ENCODE measurements around the gene SBSN. TPM values are rescaled to one million over a fixed set of nuclear protein-coding genes. Genes with fewer than 3 reads are reported as not detected.

The SBSN gene
- total and polyA plus RNA-seq, 2 donors = 1.5 to 56.1 TPM

- Histone ChIP-seq H3K27me3 (ENCODE audit: control insufficient read depth in 2 of 2, insufficient read depth in 1 of 2, low read length in 1 of 2) (peaks cover 0 to 3% of the 10 kb centered on the region in 2 donors), H3K36me3 (ENCODE audit: control insufficient read depth in 2 of 2, insufficient read depth in 2 of 2, low read length in 1 of 2) (no peaks in the 10 kb centered on the region), H3K9me3 (ENCODE audit: control insufficient read depth in 2 of 2, insufficient read depth in 1 of 2, low read length in 1 of 2) (no peaks in the 10 kb centered on the region), H3K27ac (ENCODE audit: low read depth in 1 of 2, low read length in 1 of 2) (no peak overlapping the region), H3K4me3 (ENCODE audit: low read length in 2 of 2) (no peak overlapping the region), H3K4me1 (ENCODE audit: control insufficient read depth in 2 of 2, insufficient read depth in 2 of 2, low read length in 2 of 2) (peaks cover 0 to 8% of the 10 kb centered on the region in 2 donors)
- DNase-seq (ENCODE audit: low read depth in 6 of 9, low spot score in 9 of 9) = no peak
- WGBS = 97% methylated on average over 12 of the region's 12 CpGs
Observed at GRCh38 chr19:35539850-35540249, 11.7 kb upstream of the SBSN start.

- H3K36me3 ChIP-seq (ENCODE audit: control insufficient read depth in 2 of 2, insufficient read depth in 2 of 2, low read length in 1 of 2) = no peaks in the 10 kb centered on the region
- DNase-seq (ENCODE audit: low read depth in 6 of 9, low spot score in 9 of 9) = no peak
Observed at GRCh38 chr19:35539314-35539713, 11.2 kb upstream of the SBSN start.

GRCh38 chr19:35534803-35535480 lies 6.8 kb upstream of the SBSN start:
- DNase-seq (ENCODE audit: low read depth in 6 of 9, low spot score in 9 of 9) = no peak
- Histone ChIP-seq H3K9me3 (ENCODE audit: control insufficient read depth in 2 of 2, insufficient read depth in 1 of 2, low read length in 1 of 2) (no peaks in the 10 kb centered on the region), H3K27ac (ENCODE audit: low read depth in 1 of 2, low read length in 1 of 2) (no peak overlapping the region), H3K27me3 (ENCODE audit: control insufficient read depth in 2 of 2, insufficient read depth in 1 of 2, low read length in 1 of 2) (peaks cover 0 to 39% of the 10 kb centered on the region in 2 donors), H3K4me1 (ENCODE audit: control insufficient read depth in 2 of 2, insufficient read depth in 2 of 2, low read length in 2 of 2) (peaks cover 6 to 12% of the 10 kb centered on the region in 2 donors), H3K4me3 (ENCODE audit: low read length in 2 of 2) (no peak overlapping the region), H3K36me3 (ENCODE audit: control insufficient read depth in 2 of 2, insufficient read depth in 2 of 2, low read length in 1 of 2) (no peaks in the 10 kb centered on the region)
- WGBS = 92% methylated on average over 10 of the region's 10 CpGs

More at GRCh38 chr19:35539314-35539713, 11.2 kb upstream of the SBSN start:
- no peak overlapping the region for H3K27ac ChIP-seq (ENCODE audit: low read depth in 1 of 2, low read length in 1 of 2)
- H3K9me3 ChIP-seq (ENCODE audit: control insufficient read depth in 2 of 2, insufficient read depth in 1 of 2, low read length in 1 of 2) = no peaks in the 10 kb centered on the region
- WGBS = 93% methylated on average over 6 of the region's 6 CpGs
- peaks cover 0 to 4% of the 10 kb centered on the region in 2 donors for H3K4me1 ChIP-seq (ENCODE audit: control insufficient read depth in 2 of 2, insufficient read depth in 2 of 2, low read length in 2 of 2)
- peaks cover 0 to 8% of the 10 kb centered on the region in 2 donors for H3K27me3 ChIP-seq (ENCODE audit: control insufficient read depth in 2 of 2, insufficient read depth in 1 of 2, low read length in 1 of 2)
- H3K4me3 ChIP-seq (ENCODE audit: low read length in 2 of 2) = no peak overlapping the region

GRCh38 chr19:35533822-35534392 lies 5.8 kb upstream of the SBSN start:
- H3K4me3 ChIP-seq (ENCODE audit: low read length in 2 of 2) = peak overlapping the region; percentile 13 to 24
- DNase-seq (ENCODE audit: low read depth in 6 of 9, low spot score in 9 of 9) = peak in 4 of 9 donors; percentile 21 to 64 (median 36)
- peaks cover 6 to 9% of the 10 kb centered on the region in 2 donors for H3K4me1 ChIP-seq (ENCODE audit: control insufficient read depth in 2 of 2, insufficient read depth in 2 of 2, low read length in 2 of 2)
- 2% methylated on average over 30 of the region's 30 CpGs for WGBS
- H3K27ac ChIP-seq (ENCODE audit: low read depth in 1 of 2, low read length in 1 of 2) = no peak overlapping the region
- H3K27me3 ChIP-seq (ENCODE audit: control insufficient read depth in 2 of 2, insufficient read depth in 1 of 2, low read length in 1 of 2) = peaks cover 0 to 50% of the 10 kb centered on the region in 2 donors
- no peaks in the 10 kb centered on the region for H3K9me3 ChIP-seq (ENCODE audit: control insufficient read depth in 2 of 2, insufficient read depth in 1 of 2, low read length in 1 of 2)
- H3K36me3 ChIP-seq (ENCODE audit: control insufficient read depth in 2 of 2, insufficient read depth in 2 of 2, low read length in 1 of 2) = no peaks in the 10 kb centered on the region

- H3K9me3 ChIP-seq (ENCODE audit: control insufficient read depth in 2 of 2, insufficient read depth in 1 of 2, low read length in 1 of 2) = no peaks in the 10 kb centered on the region
- peaks cover 0 to 54% of the 10 kb centered on the region in 2 donors for H3K27me3 ChIP-seq (ENCODE audit: control insufficient read depth in 2 of 2, insufficient read depth in 1 of 2, low read length in 1 of 2)
- 53% methylated on average over 39 of the region's 39 CpGs for WGBS
- H3K4me1 ChIP-seq (ENCODE audit: control insufficient read depth in 2 of 2, insufficient read depth in 2 of 2, low read length in 2 of 2) = peaks cover 6 to 9% of the 10 kb centered on the region in 2 donors
- H3K4me3 ChIP-seq (ENCODE audit: low read length in 2 of 2) = peak within 1 kb of the TSS; percentile 13 to 24
- no peaks in the 10 kb centered on the region for H3K36me3 ChIP-seq (ENCODE audit: control insufficient read depth in 2 of 2, insufficient read depth in 2 of 2, low read length in 1 of 2)
- no peak for DNase-seq (ENCODE audit: low read depth in 6 of 9, low spot score in 9 of 9)
- no peak within 1 kb of the TSS for H3K27ac ChIP-seq (ENCODE audit: low read depth in 1 of 2, low read length in 1 of 2)
Observed at GRCh38 chr19:35533201-35533821, 5.2 kb upstream of the SBSN start, which contains the start of gene GAPDHS. Gene GAPDHS (plus strand): TSS chr19:35533456. CDS start chr19:35533528, 72 bp downstream.

GRCh38 chr19:35531291-35531690 lies 3.2 kb upstream of the SBSN start:
- Histone ChIP-seq H3K4me3 (ENCODE audit: low read length in 2 of 2) (no peak overlapping the region), H3K36me3 (ENCODE audit: control insufficient read depth in 2 of 2, insufficient read depth in 2 of 2, low read length in 1 of 2) (no peaks in the 10 kb centered on the region), H3K27ac (ENCODE audit: low read depth in 1 of 2, low read length in 1 of 2) (no peak overlapping the region), H3K9me3 (ENCODE audit: control insufficient read depth in 2 of 2, insufficient read depth in 1 of 2, low read length in 1 of 2) (no peaks in the 10 kb centered on the region), H3K27me3 (ENCODE audit: control insufficient read depth in 2 of 2, insufficient read depth in 1 of 2, low read length in 1 of 2) (peaks cover 0 to 54% of the 10 kb centered on the region in 2 donors), H3K4me1 (ENCODE audit: control insufficient read depth in 2 of 2, insufficient read depth in 2 of 2, low read length in 2 of 2) (peaks cover 6 to 9% of the 10 kb centered on the region in 2 donors)
- DNase-seq (ENCODE audit: low read depth in 6 of 9, low spot score in 9 of 9) = no peak
- 77% methylated on average over 6 of the region's 6 CpGs for WGBS

- Histone ChIP-seq H3K27me3 (ENCODE audit: control insufficient read depth in 2 of 2, insufficient read depth in 1 of 2, low read length in 1 of 2) (peaks cover 0 to 58% of the 10 kb centered on the region in 2 donors), H3K4me3 (ENCODE audit: low read length in 2 of 2) (no peak overlapping the region), H3K4me1 (ENCODE audit: control insufficient read depth in 2 of 2, insufficient read depth in 2 of 2, low read length in 2 of 2) (peaks cover 6 to 9% of the 10 kb centered on the region in 2 donors), H3K9me3 (ENCODE audit: control insufficient read depth in 2 of 2, insufficient read depth in 1 of 2, low read length in 1 of 2) (no peaks in the 10 kb centered on the region), H3K27ac (ENCODE audit: low read depth in 1 of 2, low read length in 1 of 2) (no peak overlapping the region), H3K36me3 (ENCODE audit: control insufficient read depth in 2 of 2, insufficient read depth in 2 of 2, low read length in 1 of 2) (no peaks in the 10 kb centered on the region)
- WGBS = 39% methylated on average over 19 of the region's 19 CpGs
- DNase-seq (ENCODE audit: low read depth in 6 of 9, low spot score in 9 of 9) = no peak
Observed at GRCh38 chr19:35529241-35530218, 1.4 kb upstream of the SBSN start.

- H3K4me3 ChIP-seq (ENCODE audit: low read length in 2 of 2) = no peak overlapping the region
Observed at GRCh38 chr19:35525873-35526272, 2.2 kb downstream of the SBSN start.

More at GRCh38 chr19:35525873-35526272, 2.2 kb downstream of the SBSN start:
- H3K27me3 ChIP-seq (ENCODE audit: control insufficient read depth in 2 of 2, insufficient read depth in 1 of 2, low read length in 1 of 2) = peaks cover 0 to 37% of the 10 kb centered on the region in 2 donors
- no peak for DNase-seq (ENCODE audit: low read depth in 6 of 9, low spot score in 9 of 9)
- H3K27ac ChIP-seq (ENCODE audit: low read depth in 1 of 2, low read length in 1 of 2) = no peak overlapping the region
- no peaks in the 10 kb centered on the region for H3K4me1 ChIP-seq (ENCODE audit: control insufficient read depth in 2 of 2, insufficient read depth in 2 of 2, low read length in 2 of 2)
- no peaks in the 10 kb centered on the region for H3K36me3 ChIP-seq (ENCODE audit: control insufficient read depth in 2 of 2, insufficient read depth in 2 of 2, low read length in 1 of 2)
- H3K9me3 ChIP-seq (ENCODE audit: control insufficient read depth in 2 of 2, insufficient read depth in 1 of 2, low read length in 1 of 2) = no peaks in the 10 kb centered on the region
- 91% methylated on average over 4 of the region's 4 CpGs for WGBS

Measured in thymus (tissue), 11 donors.